ENCODE data around the gene COPB1.
A peak's percentile ranks its signal among the peaks of the same experiment; 100 is the strongest.

The COPB1 gene

GRCh38 chr11:14443638-14444037 is 56.0 kb downstream of the COPB1 start:
- no peak for DNase-seq (ENCODE audit: low read depth in 3 of 3, low spot score in 1 of 3)

DNA sequence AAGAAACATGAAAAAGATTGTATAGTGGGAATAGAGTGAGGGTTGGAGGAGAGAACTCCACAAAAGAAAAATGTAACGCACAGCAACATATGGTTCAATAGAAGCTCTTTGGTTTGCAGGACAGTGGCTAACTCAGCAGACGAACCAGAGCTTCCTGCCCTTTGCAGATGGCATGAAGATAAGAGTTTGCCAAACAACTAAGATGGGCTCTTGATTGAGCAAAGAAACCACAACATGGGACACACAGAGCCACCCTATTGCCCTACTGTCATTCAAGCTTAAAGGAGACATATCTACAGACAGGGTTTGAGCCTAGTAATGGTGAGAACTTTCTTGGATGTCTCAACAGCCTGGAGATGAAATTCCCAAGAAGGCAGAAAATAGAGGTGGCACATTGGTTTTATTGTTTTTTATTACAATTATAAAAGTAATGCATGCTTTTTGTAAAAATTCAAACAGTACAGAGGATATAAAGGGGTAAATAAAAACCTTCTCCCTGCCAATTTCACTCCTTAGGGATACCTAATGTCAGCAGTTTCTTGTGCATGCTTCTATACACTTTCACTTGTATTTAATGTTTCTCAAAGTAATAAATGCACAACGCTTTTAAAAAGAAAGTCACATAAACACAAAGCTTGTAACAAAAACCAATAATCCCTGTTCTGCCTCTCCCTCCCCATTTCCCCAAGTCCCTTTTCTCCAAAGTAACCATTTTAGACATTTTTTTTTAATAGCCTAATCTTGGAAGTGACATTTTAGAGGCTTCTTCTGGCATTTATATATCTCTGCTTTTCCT is 63.7 kb downstream of the COPB1 start:
- DNase-seq (ENCODE audit: low read depth in 3 of 3, low spot score in 1 of 3): no peak

- no peak for DNase-seq (ENCODE audit: low read depth in 3 of 3, low spot score in 1 of 3)
Measured at GRCh38 chr11:14425621-14426020, 74.0 kb downstream of the COPB1 start.

DNA sequence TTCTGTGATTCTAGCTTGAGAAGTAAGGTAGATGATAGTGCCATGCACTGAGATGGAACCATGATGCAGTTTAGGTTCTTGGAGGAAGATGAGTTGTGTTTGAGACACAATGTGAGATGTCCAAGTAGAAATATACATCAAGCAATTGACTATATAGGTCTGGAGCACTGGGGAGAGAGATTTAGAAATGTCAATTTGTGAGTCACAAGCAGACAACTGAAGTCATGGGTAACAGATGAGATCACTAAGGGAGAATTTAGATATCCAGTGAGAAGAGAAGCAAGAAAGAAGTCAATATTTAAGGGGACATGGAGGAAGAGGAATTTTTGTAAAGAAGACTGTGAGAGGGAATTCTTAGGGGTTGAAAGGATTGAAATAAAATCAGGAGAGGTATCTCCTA is 75.5 kb downstream of the COPB1 start:
- DNase-seq (ENCODE audit: low read depth in 3 of 3, low spot score in 1 of 3): no peak

DNA sequence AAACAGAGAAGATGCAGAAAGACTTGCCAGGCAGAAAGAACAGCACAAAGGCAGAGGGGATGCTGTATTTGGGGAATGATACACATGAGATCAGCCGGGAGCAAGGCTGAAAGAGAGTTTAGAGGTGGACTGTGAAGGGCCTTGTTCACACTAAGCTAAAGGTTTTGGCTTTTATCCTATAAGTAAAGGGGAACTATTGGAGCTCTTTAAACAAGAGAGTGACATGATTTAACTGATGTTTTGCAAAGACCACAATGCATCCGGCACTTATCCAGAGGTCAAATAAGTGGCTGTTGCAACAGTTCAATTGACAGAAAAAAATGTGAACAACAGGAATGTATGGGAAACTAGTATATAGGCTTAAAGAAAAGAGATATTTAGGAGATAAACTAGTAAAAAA is 76.0 kb downstream of the COPB1 start:
- DNase-seq (ENCODE audit: low read depth in 3 of 3, low spot score in 1 of 3): no peak

GRCh38 chr11:14422814-14423182 is 76.8 kb downstream of the COPB1 start:
- DNase-seq (ENCODE audit: low read depth in 3 of 3, low spot score in 1 of 3): no peak

- DNase-seq (ENCODE audit: low read depth in 3 of 3, low spot score in 1 of 3): no peak
Measured at GRCh38 chr11:14422052-14422813, 77.4 kb downstream of the COPB1 start.

DNA sequence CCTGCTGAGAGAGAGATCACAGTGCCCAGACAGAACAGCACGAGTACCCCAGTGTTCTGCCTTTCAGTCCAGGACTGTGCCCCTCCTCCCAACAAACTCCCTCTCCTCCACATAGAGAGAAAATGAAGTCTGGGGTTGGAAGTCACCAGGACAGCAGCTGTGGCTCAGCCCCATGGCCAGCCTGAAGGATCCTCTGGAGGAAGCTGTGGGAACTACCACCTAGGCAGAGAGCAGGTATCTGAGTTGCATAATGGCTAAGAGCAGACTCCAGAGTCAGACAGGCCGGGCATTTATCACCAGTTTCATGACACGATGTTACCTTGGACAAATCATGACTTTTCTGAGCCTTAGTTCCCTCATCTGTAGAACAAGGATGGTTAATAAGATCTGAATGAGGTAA is 79.4 kb downstream of the COPB1 start:
- DNase-seq (ENCODE audit: low read depth in 3 of 3, low spot score in 1 of 3): no peak

- DNase-seq (ENCODE audit: low read depth in 3 of 3, low spot score in 1 of 3): no peak
Measured at GRCh38 chr11:14418801-14419417, 80.7 kb downstream of the COPB1 start.

GRCh38 chr11:14417617-14418374 is 81.8 kb downstream of the COPB1 start:
- DNase-seq (ENCODE audit: low read depth in 3 of 3, low spot score in 1 of 3): no peak

DNA sequence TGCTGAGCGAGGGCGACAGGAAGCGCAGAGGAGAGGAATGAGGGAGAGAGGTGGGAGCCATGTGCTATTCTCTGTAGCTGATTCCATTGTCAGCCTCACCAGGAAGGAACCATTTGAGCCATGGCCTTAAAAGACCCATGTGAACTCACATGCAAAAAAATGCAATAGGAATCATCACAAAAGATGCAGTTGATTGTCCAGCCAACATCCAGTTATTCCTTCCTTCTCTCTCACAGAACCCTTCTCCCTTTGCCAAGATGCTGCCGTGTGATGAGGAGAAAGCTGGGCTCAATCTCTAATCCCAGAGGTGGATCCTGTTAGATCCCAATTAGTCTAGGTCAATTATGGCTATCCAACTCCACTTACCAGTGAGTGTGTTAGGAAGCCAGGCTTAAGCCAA is 82.4 kb downstream of the COPB1 start:
- DNase-seq (ENCODE audit: low read depth in 3 of 3, low spot score in 1 of 3): no peak

DNA sequence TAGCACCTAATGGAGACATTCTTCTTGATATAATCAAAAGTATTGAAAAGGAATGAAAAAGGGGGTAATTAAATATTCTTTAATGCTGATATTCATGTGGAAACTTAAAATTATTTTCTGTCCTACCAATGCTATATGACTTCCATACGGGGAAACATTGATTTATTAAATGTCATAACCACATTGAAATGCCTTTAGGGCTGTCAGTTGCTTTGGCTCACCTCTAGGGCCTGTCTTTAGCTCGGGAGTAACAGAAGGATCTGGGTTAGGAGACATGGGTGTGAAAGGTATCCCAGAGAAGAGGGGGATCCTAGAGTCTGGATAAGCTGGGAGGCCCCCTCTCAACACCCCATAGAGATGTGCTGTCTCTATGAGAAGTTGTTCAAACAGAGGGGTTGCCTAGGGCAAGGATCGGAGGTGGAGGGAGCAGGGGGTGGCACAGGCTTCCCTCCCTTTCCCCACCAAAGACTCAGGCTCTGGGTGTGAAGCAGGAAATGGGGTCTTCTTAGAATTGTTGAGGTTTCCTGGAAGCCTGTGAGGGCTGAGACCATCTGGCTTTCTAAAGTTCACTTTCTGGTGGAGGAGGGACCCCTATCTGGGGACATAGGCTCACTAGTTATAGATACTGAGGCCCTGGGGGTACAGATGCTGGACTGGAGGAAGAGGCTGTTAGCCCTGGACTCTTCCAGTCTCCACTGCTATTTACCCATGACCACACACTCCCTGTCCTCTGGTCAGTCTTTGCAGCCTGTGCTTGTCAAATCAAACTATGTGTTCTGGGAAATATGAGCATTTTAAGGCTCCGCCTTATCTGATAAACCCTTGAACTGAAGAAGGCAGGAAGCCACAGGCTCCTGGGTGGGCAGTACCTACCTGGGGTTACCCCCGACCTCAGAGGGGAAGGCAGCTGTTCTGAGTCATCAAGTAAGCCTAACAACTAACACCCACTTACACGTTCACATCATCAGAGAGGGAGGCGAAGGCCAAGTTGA is 84.8 kb downstream of the COPB1 start:
- DNase-seq (ENCODE audit: low read depth in 3 of 3, low spot score in 1 of 3): peak; percentile 35 to 39 (median 37)

GRCh38 chr11:14413307-14414069 is 86.1 kb downstream of the COPB1 start:
- DNase-seq (ENCODE audit: low read depth in 3 of 3, low spot score in 1 of 3): no peak

- no peak for DNase-seq (ENCODE audit: low read depth in 3 of 3, low spot score in 1 of 3)
Measured at GRCh38 chr11:14411818-14412217, 87.8 kb downstream of the COPB1 start.

DNA sequence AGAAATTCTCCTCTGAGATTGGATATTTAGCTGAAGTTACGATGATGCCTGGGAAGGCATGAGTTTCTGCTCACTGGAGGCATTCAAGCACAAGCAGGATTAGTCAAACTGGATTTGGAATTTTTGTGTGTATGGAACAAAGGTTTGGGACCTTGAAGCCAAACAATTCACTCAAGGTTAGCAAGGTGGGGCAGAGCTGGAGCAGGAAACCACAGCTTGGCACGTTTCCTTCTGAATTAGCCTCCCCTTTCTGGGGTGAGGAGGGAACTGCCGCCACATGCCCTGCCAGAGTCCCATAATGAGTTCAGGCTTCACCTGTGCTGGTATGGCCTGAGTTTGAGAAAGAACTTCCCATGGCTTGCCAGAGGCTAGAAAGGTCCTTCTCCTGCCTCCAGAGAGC is 89.7 kb downstream of the COPB1 start:
- no peak for DNase-seq (ENCODE audit: low read depth in 3 of 3, low spot score in 1 of 3)

GRCh38 chr11:14408612-14409011 is 91.0 kb downstream of the COPB1 start:
- no peak for DNase-seq (ENCODE audit: low read depth in 3 of 3, low spot score in 1 of 3)

Measured in stimulated activated CD4-positive, alpha-beta T cell treated with anti-CD3 and anti-CD28 coated beads, TNF-alpha, amount 100 ng/mL, for 1 hour (primary cell).